NCI-H524 treated with DMSO at 0.1 percent for 48 hours (cell line): ENCODE data around the gene PROM1.

Source experiments
- DNase-seq: peaks from one replicate; lab custom pipeline; 2025; lab: John Stamatoyannopoulos, UW

Gene PROM1

GRCh38 chr4:15986907-15987306, 96.9 kb downstream of the PROM1 start:
- DNase-seq, result no peak

DNA sequence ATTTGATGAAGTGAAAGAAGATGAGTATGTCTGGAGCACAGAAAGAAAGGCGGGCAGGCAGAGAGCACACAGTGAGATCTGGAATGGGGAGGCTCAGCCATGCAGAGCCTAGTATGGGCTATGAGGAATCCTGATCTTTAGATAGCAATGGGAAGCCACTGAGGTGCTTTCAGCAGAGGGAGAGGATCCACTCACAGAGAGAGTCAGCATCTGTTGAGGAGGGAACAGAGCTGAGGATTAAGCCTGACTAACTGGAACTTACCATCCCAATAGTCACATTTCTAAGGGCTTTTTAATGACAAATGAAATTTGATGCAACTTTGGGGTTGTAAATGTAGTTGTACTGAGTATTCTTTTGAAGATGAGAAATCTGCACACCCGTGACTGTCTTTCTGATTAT, 100.2 kb downstream of the PROM1 start:
- DNase-seq, result no peak

DNA sequence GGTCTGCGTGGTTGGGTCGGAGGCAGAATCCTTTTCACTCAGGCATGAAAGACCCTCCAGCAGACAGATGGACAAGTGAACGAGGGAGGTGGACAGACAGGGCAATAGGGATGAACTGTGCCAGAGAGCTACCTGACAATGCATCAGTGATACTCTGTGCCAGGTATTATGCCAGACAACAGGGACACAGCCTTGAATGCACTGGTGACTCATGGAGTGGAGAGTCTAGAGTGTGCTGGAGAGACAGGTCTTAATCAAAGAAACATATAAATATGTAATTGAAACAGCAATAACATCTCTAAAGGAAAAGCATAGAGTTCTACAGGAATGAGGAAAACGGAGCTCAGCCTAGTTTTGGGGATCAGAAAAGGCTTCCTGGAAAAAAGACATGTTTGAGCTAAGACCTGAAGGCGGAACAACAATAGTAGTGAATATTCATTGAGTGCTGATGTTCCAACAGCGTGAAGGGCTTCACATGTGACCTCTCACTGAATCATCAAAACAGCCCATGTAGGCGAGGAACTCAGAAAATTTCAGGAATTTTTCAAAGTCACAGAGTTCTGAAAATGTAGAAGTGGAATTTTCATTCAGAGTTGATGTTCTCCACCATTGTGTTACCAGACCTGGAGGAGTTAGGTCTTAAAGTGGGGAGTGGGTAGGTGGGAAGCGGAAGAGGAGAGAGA, 100.8 kb downstream of the PROM1 start:
- no peak for DNase-seq

- no peak for DNase-seq
Observed at GRCh38 chr4:15976456-15977447, 107.1 kb downstream of the PROM1 start.

- no peak for DNase-seq
Observed at GRCh38 chr4:15971068-15971801, 112.6 kb downstream of the PROM1 start.

- no peak for DNase-seq
Observed at GRCh38 chr4:15968551-15969300, 115.1 kb downstream of the PROM1 start.

- no peak for DNase-seq
Observed at GRCh38 chr4:15965325-15965724, 118.5 kb downstream of the PROM1 start.

- no peak for DNase-seq
Observed at GRCh38 chr4:15964159-15964558, 119.7 kb downstream of the PROM1 start.

GRCh38 chr4:15963576-15963975, 120.2 kb downstream of the PROM1 start:
- DNase-seq, result no peak

GRCh38 chr4:15963001-15963451, 120.8 kb downstream of the PROM1 start, which contains the start of gene FGFBP2:
FGFBP2 (minus strand) TSS chr4:15963175; CDS start chr4:15963129, 46 bp downstream.
- DNase-seq, result no peak

DNA sequence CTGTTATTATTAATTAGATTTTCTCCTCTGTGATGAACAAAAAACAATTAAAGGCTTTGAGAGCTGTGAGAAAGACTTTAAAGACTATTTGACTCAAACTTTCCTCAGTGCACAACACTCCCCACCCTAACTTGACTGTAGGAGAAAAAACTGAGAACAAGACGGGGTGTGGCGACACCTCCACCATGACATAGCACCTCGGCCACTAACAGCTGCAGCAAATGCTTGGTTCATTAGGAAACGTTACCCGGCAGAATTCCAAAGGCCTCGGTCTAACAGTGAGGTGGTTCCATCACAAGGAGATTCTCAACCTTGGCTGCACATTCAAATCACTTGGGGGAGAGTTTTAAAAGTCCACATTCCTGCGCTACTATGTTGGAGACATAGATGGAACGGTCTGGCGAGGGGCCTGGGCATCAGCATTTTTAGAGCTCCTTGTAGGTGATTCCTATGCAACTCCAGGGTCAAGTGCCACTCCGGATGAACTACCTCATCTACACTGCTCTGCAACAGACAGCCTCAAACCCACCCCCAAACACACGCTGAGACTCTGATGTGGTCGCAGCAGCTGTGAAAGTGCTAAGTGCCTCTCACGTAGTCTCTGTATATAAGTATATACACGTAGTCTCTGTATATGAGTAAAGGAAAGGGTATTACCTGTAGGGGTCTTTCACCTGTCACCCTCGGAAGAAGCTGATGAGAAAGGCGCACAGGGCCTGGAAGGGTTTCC, 121.9 kb downstream of the PROM1 start:
- DNase-seq, result no peak

GRCh38 chr4:15958562-15958961, 125.3 kb downstream of the PROM1 start:
- DNase-seq, result no peak

DNA sequence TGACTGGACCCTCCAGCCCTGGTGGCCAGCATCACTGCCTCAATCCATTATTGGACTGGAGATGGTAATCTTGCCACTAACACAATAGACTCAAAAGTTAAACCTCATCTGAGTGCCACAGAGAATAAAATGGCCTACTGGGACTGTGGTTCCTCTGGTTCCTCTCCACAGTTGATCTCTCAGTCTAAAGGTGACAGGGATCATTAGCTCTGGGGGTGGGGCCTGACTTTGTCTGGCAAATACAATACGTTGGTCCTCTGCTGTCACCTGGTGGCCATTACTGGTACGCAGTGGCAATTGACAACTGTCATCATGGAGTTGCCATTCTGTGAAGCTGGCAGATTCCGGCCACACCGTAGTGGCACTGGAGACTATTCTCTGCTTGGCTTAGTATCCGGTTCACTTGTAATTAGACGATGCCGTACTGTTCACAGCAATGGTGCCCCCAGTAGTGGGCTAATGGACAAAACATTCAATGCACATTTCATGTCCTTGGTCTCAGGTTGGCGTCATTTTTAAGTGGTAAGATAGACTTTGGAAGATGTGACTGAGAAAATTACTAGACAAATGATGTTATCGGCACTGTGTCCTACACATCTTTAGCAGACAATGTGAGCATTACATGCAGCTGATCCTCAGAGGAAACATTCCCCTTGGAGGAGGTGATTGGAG, 127.5 kb downstream of the PROM1 start:
- no peak for DNase-seq

DNA sequence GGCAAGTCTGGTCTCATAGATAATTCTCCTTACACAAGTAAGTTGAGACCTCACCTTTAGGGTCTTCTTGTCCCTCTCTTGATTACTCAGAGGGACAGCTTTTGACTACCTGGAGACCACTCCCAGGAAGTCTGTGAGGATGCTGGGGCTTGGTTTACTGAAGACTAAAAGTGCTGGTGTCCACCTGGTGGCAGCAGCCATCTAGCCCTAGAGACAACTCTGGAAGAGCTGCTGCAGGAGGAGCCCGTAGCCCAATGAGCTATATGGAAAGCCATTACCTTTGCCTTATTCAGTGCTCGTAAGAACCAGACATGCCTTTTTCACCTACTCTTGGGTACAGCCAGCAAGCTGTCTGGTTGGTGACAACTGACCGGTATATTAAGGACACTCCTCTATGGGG, 128.2 kb downstream of the PROM1 start:
- DNase-seq, result no peak

GRCh38 chr4:15953625-15954024, 130.2 kb downstream of the PROM1 start:
- DNase-seq, result no peak

DNA sequence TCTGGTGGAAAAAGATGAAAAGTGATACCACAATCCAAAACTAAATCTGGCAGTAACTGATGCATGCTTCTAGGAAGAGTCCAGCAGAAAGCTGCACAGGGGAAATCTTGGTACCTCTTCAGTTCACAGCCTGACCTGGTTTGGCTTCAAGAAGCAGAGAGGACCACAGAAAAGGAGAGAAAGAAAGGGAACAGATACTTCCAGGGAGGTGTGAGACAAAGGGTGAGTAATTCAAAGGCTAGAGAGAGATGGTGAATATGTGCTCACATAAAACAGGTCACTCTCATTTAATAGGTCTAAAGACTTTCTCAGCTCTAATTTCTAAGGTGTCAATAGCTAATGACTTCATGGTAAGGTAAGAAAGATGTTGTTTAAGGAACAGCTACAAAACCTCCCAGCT, 132.0 kb downstream of the PROM1 start:
- no peak for DNase-seq

DNA sequence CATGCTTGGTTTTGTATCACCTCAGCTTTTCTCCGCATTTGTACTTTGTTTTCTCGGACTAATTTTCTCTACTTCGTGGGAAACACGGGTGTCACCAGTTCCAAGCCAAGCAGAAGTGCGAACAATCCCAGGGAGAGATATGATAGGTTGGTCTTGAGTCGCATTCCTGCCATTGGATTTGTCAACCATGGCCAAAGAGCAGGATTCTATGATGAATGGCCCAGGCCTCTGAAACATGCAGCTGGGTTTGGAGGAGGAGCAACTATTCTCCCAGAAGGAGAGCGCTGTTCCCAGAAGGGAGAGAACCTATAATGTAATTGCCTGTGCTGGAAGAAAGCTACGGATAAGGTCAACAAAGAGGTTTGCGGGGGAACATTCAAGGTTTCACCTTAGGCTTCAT, 135.0 kb downstream of the PROM1 start:
- no peak for DNase-seq

DNA sequence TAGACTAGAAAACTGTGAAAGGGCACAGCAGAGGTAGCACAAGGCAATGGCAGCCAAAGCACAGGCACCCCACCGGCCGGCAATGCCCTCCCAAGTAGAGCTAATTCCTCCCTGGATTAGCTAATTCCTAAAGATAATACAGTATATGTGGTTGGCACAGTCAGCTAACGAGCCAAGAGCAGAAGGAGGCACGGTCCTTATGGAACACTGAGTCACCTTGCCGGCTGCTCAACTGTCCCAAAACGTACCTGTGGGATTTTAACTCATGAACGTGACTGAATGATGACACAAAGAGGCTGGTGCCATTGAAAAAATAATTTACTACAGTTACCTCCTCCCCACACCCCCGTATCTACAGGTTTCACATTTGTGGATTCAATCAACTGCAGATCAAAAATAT, 136.1 kb downstream of the PROM1 start:
- no peak for DNase-seq

DNA sequence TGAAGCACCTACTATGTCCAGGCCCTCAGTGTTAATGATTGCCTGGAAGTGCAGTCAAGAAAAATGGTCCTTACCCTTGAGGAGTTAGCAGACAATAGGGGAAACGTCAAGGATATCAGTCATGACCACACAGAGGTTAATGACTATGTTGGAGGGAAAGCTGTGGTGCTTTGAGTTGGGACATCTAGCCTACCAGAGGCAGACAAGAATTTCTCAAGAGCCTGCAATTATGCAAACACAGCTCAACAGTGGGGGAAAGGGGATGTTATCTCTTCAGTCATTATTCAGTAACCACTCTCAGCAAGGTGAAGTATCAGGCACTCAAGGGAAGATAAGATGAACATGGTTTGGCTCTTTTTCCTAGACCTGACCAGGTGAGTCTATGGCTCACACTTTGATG, 138.3 kb downstream of the PROM1 start:
- DNase-seq, result no peak

GRCh38 chr4:15944895-15945294, 138.9 kb downstream of the PROM1 start:
- no peak for DNase-seq
